ENCODE results near the gene RORB.

The RORB gene

GRCh38 chr9:74726581-74726980, 229.4 kb downstream of the RORB start:
- DNase-seq (ENCODE audit: low spot score): no peak
- TF ChIP-seq CTCF (IDR thresholded peaks at IDR 0.05; ENCODE audit: extremely low read depth, missing control alignments): no peak

- no peak for TF ChIP-seq CTCF (IDR thresholded peaks at IDR 0.05; ENCODE audit: extremely low read depth, missing control alignments)
- no peak for DNase-seq (ENCODE audit: low spot score)
Observed at GRCh38 chr9:74728176-74728575, 231.0 kb downstream of the RORB start.

- no peak for DNase-seq (ENCODE audit: low spot score)
- no peak for TF ChIP-seq CTCF (IDR thresholded peaks at IDR 0.05; ENCODE audit: extremely low read depth, missing control alignments)
Observed at GRCh38 chr9:74729136-74729695, 232.1 kb downstream of the RORB start.

- no peak for TF ChIP-seq CTCF (IDR thresholded peaks at IDR 0.05; ENCODE audit: extremely low read depth, missing control alignments)
Observed at GRCh38 chr9:74735761-74736160, 238.6 kb downstream of the RORB start.

GRCh38 chr9:74736646-74737045, 239.5 kb downstream of the RORB start:
- DNase-seq (ENCODE audit: low spot score): no peak
- TF ChIP-seq CTCF (IDR thresholded peaks at IDR 0.05; ENCODE audit: extremely low read depth, missing control alignments): no peak

More at GRCh38 chr9:74735761-74736160, 238.6 kb downstream of the RORB start:
- DNase-seq (ENCODE audit: low spot score): no peak

GRCh38 chr9:74742191-74742790, 245.2 kb downstream of the RORB start:
- no peak for DNase-seq (ENCODE audit: low spot score)
- TF ChIP-seq CTCF (IDR thresholded peaks at IDR 0.05; ENCODE audit: extremely low read depth, missing control alignments): no peak

All from GM20000 (cell line).